WTC11 (cell line): ENCODE data around the gene LARGE1. TPM values are rescaled to one million over a fixed set of nuclear protein-coding genes. Genes with fewer than 3 reads are reported as not detected.

Experiments
- ATAC-seq: fragments of 200-7000 bp; cut with Tn5 transposase; 2 replicates; pipeline ENCODE4 v1.10.0; 2021; ENCODE audit warnings: mild to moderate bottlenecking, moderate library complexity
- CTCF ChIA-PET: fragments of 300-600 bp; sonication (Branson Sonifier 250); formaldehyde crosslinking; loops from one replicate; lab custom pipeline; 2021; ENCODE audit warnings: antibody characterized with exemption; lab: Charles Lee
- POLR2A ChIA-PET: fragments of 350-600 bp; sonication (Branson Sonifier 250); formaldehyde crosslinking; loops from one replicate; lab custom pipeline; 2021; ENCODE audit warnings: antibody characterized with exemption; lab: Charles Lee
- DNase-seq: peaks from one replicate; pipeline ENCODE4 v3.0.0; 2021; ENCODE audit warnings: low spot score
- H3K27ac Mint-ChIP-seq: 2 replicates; pipeline ENCODE4 v1.8.0; 2021; ENCODE audit warnings: mixed read lengths
- H3K27me3 Mint-ChIP-seq: 2 replicates; pipeline ENCODE4 v1.8.0; 2021; ENCODE audit warnings: low read depth, mild to moderate bottlenecking, moderate library complexity, mixed read lengths
- H3K36me3 Mint-ChIP-seq: 2 replicates; pipeline ENCODE4 v1.8.0; 2021; ENCODE audit warnings: mixed read lengths
- H3K4me1 Mint-ChIP-seq: 2 replicates; pipeline ENCODE4 v1.8.0; 2022; ENCODE audit warnings: mixed read lengths
- H3K4me3 Mint-ChIP-seq: 2 replicates; pipeline ENCODE4 v1.8.0; 2021; ENCODE audit warnings: mild to moderate bottlenecking, moderate library complexity, mixed read lengths
- H3K9me3 Mint-ChIP-seq: 2 replicates; pipeline ENCODE4 v1.8.0; 2021; ENCODE audit warnings: mixed read lengths
- ELF4 ChIP-seq: sonication (generic); formaldehyde crosslinking; IDR thresholded peaks from 2 replicates; pipeline ENCODE4 v1.8.1; 2022; ENCODE audit warnings: low read depth, mild to moderate bottlenecking, moderate library complexity, missing genetic modification reagents
- ESRRA ChIP-seq: sonication (generic); formaldehyde crosslinking; IDR thresholded peaks from 2 replicates; pipeline ENCODE4 v1.8.1; 2022; ENCODE audit warnings: mild to moderate bottlenecking, missing genetic modification reagents, borderline replicate concordance
- FOXP4 ChIP-seq: sonication (generic); formaldehyde crosslinking; IDR thresholded peaks from 2 replicates; pipeline ENCODE4 v1.8.0; 2022; ENCODE audit warnings: mild to moderate bottlenecking, missing genetic modification reagents
- KAT7 ChIP-seq: sonication (generic); formaldehyde crosslinking; IDR thresholded peaks from 2 replicates; pipeline ENCODE4 v1.8.1; 2023; ENCODE audit warnings: missing genetic modification reagents, mild to moderate bottlenecking, borderline replicate concordance
- MXD4 ChIP-seq: fragments of 250-450 bp; sonication (Bioruptor Pico); IDR thresholded peaks from 2 replicates; pipeline ENCODE4 v1.8.0; 2021; ENCODE audit warnings: mild to moderate bottlenecking, moderate library complexity, borderline replicate concordance
- NR1H2 ChIP-seq: sonication (generic); formaldehyde crosslinking; IDR thresholded peaks from 2 replicates; pipeline ENCODE4 v1.9.0; 2021; ENCODE audit warnings: mild to moderate bottlenecking, moderate library complexity, missing genetic modification reagents
- NR3C1 ChIP-seq: sonication (generic); formaldehyde crosslinking; conservative IDR thresholded peaks from 2 replicates; pipeline ENCODE4 v1.8.1; 2023; ENCODE audit warnings: low read depth, mild to moderate bottlenecking, missing genetic modification reagents
- OVOL2 ChIP-seq: fragments of 250-450 bp; sonication (Bioruptor Pico); IDR thresholded peaks from 2 replicates; pipeline ENCODE4 v1.9.0; 2021; ENCODE audit warnings: mild to moderate bottlenecking, borderline replicate concordance
- SOX15 ChIP-seq: fragments of 250-450 bp; sonication (Bioruptor Pico); IDR thresholded peaks from 2 replicates; pipeline ENCODE4 v1.9.0; 2021; ENCODE audit warnings: mild to moderate bottlenecking
- TEAD1 ChIP-seq: sonication (generic); formaldehyde crosslinking; IDR thresholded peaks from 2 replicates; pipeline ENCODE4 v1.8.0; 2022; ENCODE audit warnings: mild to moderate bottlenecking, missing genetic modification reagents
- TP53 ChIP-seq: sonication (generic); formaldehyde crosslinking; IDR thresholded peaks from 2 replicates; pipeline ENCODE4 v1.8.1; 2023; ENCODE audit warnings: mild to moderate bottlenecking, missing genetic modification reagents
- USF1 ChIP-seq: sonication (generic); formaldehyde crosslinking; IDR thresholded peaks from 2 replicates; pipeline ENCODE4 v1.8.0; 2022; ENCODE audit warnings: mild to moderate bottlenecking, missing genetic modification reagents
- ZBTB21 ChIP-seq: sonication (generic); formaldehyde crosslinking; IDR thresholded peaks from 2 replicates; pipeline ENCODE4 v1.8.1; 2023; ENCODE audit warnings: mild to moderate bottlenecking, missing genetic modification reagents, borderline replicate concordance
- ZNF532 ChIP-seq: fragments of 250-450 bp; sonication (Bioruptor Pico); IDR thresholded peaks from 2 replicates; pipeline ENCODE4 v1.9.0; 2021; ENCODE audit warnings: mild to moderate bottlenecking, borderline replicate concordance
- ZNF671 ChIP-seq: fragments of 250-450 bp; sonication (Bioruptor Pico); IDR thresholded peaks from 2 replicates; pipeline ENCODE4 v1.8.0; 2021; ENCODE audit warnings: mild to moderate bottlenecking
- total RNA-seq: library from RNA; stranded (reverse); gene quantifications from 3 replicates; pipeline ENCODE4 v1.2.3, GENCODE V29; 2021
- TF ChIP-seq, protein P1 (sequence below): sonication (generic); formaldehyde crosslinking; IDR thresholded peaks from 2 replicates; pipeline ENCODE4 v1.8.0; 2023; ENCODE audit warnings: mild to moderate bottlenecking, missing genetic modification reagents
- TF ChIP-seq, protein P2 (sequence below): sonication (generic); formaldehyde crosslinking; IDR thresholded peaks from 2 replicates; pipeline ENCODE4 v1.8.1; 2022; ENCODE audit warnings: low read depth, mild to moderate bottlenecking, moderate library complexity, missing genetic modification reagents, borderline replicate concordance

The LARGE1 gene
- total RNA-seq, 1 experiment from 2014 or later = 72.6 TPM

GRCh38 chr22:33493476-33494205, 426.6 kb downstream of the LARGE1 start:
- Mint-ChIP-seq H3K4me3 (no peak overlapping the region; the same call in 1 of the 2 replicates), H3K9me3 (peaks cover 15% of the 10 kb centered on the region), H3K27me3 (no peaks in the 10 kb centered on the region), H3K4me1 (peaks cover 53% of the 10 kb centered on the region), H3K27ac (no peak overlapping the region; the same call in 1 of the 2 replicates), H3K36me3 (peaks cover 3% of the 10 kb centered on the region)
- DNase-seq (no peak), ATAC-seq (no peak)
- ChIA-PET POLR2A (no interaction called here), CTCF (interaction anchor here (1.3 to 2.3 kb wide), 2 partner anchors 25 kb away, joined by 3 to 6 read pairs; no protein-coding TSS in a partner anchor)
- TF ChIP-seq ESRRA (CRISPR knock-in tag) = no peak
- TF ChIP-seq USF1 (CRISPR knock-in tag) = no peak
- TF ChIP-seq KAT7 (CRISPR knock-in tag) = no peak

GRCh38 chr22:33492210-33492651, 428.0 kb downstream of the LARGE1 start:
- CTCF ChIA-PET = interaction anchor here (0.6 to 2.3 kb wide), 2 partner anchors 27 to 1317 kb away, joined by 6 read pairs; no protein-coding TSS in a partner anchor
- peak; percentile 75 for ATAC-seq
- Mint-ChIP-seq H3K36me3 (peaks cover 3% of the 10 kb centered on the region), H3K4me1 (peaks cover 54% of the 10 kb centered on the region), H3K27ac (peak overlapping the region; percentile 11), H3K4me3 (peak overlapping the region; percentile 37), H3K27me3 (no peaks in the 10 kb centered on the region), H3K9me3 (peaks cover 15% of the 10 kb centered on the region)
- DNase-seq = no peak
- TF ChIP-seq FOXP4 (CRISPR knock-in tag) = no peak; the same call in 1 of the 2 replicates
- no peak for TF ChIP-seq MXD4 (CRISPR knock-in tag)
- no peak for TF ChIP-seq OVOL2 (CRISPR knock-in tag)
- TF ChIP-seq TP53 (CRISPR knock-in tag) = no peak
- POLR2A ChIA-PET = interaction anchor here (0.6 kb wide), 1 partner anchor 34 kb away, joined by 3 read pairs; no protein-coding TSS in a partner anchor

GRCh38 chr22:33487041-33487716, 433.1 kb downstream of the LARGE1 start:
- Mint-ChIP-seq H3K27me3 (no peaks in the 10 kb centered on the region), H3K27ac (no peak overlapping the region), H3K36me3 (peaks cover 3% of the 10 kb centered on the region), H3K9me3 (peaks cover 9% of the 10 kb centered on the region), H3K4me3 (no peak overlapping the region), H3K4me1 (peaks cover 40% of the 10 kb centered on the region)
- DNase-seq (no peak), ATAC-seq (no peak)
- POLR2A ChIA-PET = no interaction called here
- CTCF ChIA-PET = interaction anchor here (0.9 to 1.5 kb wide), 2 partner anchors 19 to 32 kb away, joined by 3 to 5 read pairs; no protein-coding TSS in a partner anchor
- TF ChIP-seq USF1 (CRISPR knock-in tag) = no peak
- TF ChIP-seq ZBTB21 (CRISPR knock-in tag) = no peak
- no peak for TF ChIP-seq ZNF532 (CRISPR knock-in tag)
- TF ChIP-seq NR1H2 (CRISPR knock-in tag) = no peak
- TF ChIP-seq TP53 (CRISPR knock-in tag) = no peak
- no peak for TF ChIP-seq NR3C1 (CRISPR knock-in tag)
- TF ChIP-seq SOX15 = no peak
- no peak for TF ChIP-seq TEAD1 (CRISPR knock-in tag)
- TF ChIP-seq, protein P1, sequence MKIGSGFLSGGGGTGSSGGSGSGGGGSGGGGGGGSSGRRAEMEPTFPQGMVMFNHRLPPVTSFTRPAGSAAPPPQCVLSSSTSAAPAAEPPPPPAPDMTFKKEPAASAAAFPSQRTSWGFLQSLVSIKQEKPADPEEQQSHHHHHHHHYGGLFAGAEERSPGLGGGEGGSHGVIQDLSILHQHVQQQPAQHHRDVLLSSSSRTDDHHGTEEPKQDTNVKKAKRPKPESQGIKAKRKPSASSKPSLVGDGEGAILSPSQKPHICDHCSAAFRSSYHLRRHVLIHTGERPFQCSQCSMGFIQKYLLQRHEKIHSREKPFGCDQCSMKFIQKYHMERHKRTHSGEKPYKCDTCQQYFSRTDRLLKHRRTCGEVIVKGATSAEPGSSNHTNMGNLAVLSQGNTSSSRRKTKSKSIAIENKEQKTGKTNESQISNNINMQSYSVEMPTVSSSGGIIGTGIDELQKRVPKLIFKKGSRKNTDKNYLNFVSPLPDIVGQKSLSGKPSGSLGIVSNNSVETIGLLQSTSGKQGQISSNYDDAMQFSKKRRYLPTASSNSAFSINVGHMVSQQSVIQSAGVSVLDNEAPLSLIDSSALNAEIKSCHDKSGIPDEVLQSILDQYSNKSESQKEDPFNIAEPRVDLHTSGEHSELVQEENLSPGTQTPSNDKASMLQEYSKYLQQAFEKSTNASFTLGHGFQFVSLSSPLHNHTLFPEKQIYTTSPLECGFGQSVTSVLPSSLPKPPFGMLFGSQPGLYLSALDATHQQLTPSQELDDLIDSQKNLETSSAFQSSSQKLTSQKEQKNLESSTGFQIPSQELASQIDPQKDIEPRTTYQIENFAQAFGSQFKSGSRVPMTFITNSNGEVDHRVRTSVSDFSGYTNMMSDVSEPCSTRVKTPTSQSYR (CRISPR knock-in tag) = no peak
- no peak for TF ChIP-seq ZNF671
- TF ChIP-seq, protein P2, sequence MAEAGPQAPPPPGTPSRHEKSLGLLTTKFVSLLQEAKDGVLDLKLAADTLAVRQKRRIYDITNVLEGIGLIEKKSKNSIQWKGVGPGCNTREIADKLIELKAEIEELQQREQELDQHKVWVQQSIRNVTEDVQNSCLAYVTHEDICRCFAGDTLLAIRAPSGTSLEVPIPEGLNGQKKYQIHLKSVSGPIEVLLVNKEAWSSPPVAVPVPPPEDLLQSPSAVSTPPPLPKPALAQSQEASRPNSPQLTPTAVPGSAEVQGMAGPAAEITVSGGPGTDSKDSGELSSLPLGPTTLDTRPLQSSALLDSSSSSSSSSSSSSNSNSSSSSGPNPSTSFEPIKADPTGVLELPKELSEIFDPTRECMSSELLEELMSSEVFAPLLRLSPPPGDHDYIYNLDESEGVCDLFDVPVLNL (CRISPR knock-in tag) = no peak
- no peak for TF ChIP-seq ELF4
